GM12878 (cell line): ENCODE data around the gene TMEM161A. TPM values are rescaled to one million over a fixed set of nuclear protein-coding genes. Genes with fewer than 3 reads are reported as not detected.

Experiments
- ATAC-seq: fragments of 200-7000 bp; cut with Tn5 transposase; 3 replicates; pipeline ENCODE4 v1.9.1; 2020; ENCODE audit warnings: mild to moderate bottlenecking, moderate library complexity
- BruUV-seq: library from RNA; stranded (reverse); fragments of 400-500 nt; replicated peaks from 2 replicates; lab custom pipeline; 2021; lab: Mats Ljungman, UMichigan
- CTCF ChIA-PET: fragments of 300-600 bp; sonication (Branson Sonifier 250); formaldehyde crosslinking; extraction: SDS; loops from one replicate; lab custom pipeline; 2021; ENCODE audit warnings: inconsistent platforms; lab: Yijun Ruan, JAX
- POLR2A ChIA-PET: fragments of 350-600 bp; formaldehyde crosslinking; extraction: SDS; loops from one replicate; lab custom pipeline; 2021; ENCODE audit warnings: inconsistent platforms; lab: Charles Lee
- RAD21 ChIA-PET: fragments of 300-600 bp; sonication (Branson Sonifier 250); formaldehyde crosslinking; loops from one replicate; lab custom pipeline; 2023; ENCODE audit warnings: antibody characterized with exemption; ENCODE audit not compliant: unreplicated experiment; lab: Charles Lee
- SMC1A ChIA-PET: fragments of 300-600 bp; sonication (Branson Sonifier 250); formaldehyde crosslinking; loops from one replicate; lab custom pipeline; 2023; ENCODE audit not compliant: unreplicated experiment, uncharacterized antibody; lab: Charles Lee
- DNase-seq: peaks from one replicate; pipeline ENCODE4 v3.0.0-alpha.2; 2011; ENCODE audit warnings: low read depth, low spot score
- FAIRE-seq: peaks from 3 replicates; lab custom pipeline; 2011; peaks lifted over from hg19 to GRCh38; lab: Jason Lieb, UNC
- H2AFZ ChIP-seq: 2 replicates; pipeline ENCODE4 v1.6.0; 2011; ENCODE audit warnings: low read depth, low read length, control low read depth; ENCODE audit not compliant: control insufficient read depth
- H3K27ac ChIP-seq: 2 replicates; pipeline ENCODE4 v1.5.1; 2011; ENCODE audit warnings: control low read depth; ENCODE audit not compliant: control insufficient read depth, insufficient read depth
- H3K27me3 ChIP-seq, 2 experiments: replicated peaks in 1 of 2; 2 replicates each; pipeline versions ENCODE4 v1.6.0 to v1.6.1; 2011; ENCODE audit warnings: low read length in 1 of 2; ENCODE audit not compliant: control insufficient read depth in 2 of 2, insufficient read depth in 2 of 2
- H3K36me3 ChIP-seq, 2 experiments: 2 replicates each; pipeline ENCODE4 v1.5.1; 2011; ENCODE audit warnings: low read length in 1 of 2; ENCODE audit not compliant: control insufficient read depth in 2 of 2, insufficient read depth in 2 of 2
- H3K4me1 ChIP-seq: 2 replicates; pipeline ENCODE4 v1.6.1; 2011; ENCODE audit warnings: mild to moderate bottlenecking, low read length, moderate library complexity, mixed read lengths; ENCODE audit not compliant: control insufficient read depth, insufficient read depth
- H3K4me2 ChIP-seq: 2 replicates; pipeline ENCODE4 v1.6.0; 2011; ENCODE audit warnings: control low read depth; ENCODE audit not compliant: control insufficient read depth, insufficient read depth
- H3K4me3 ChIP-seq: fragments of 200-600 bp; sonication (generic); 2 replicates; pipeline ENCODE4 v1.5.1; 2016
- H3K79me2 ChIP-seq: 2 replicates; pipeline ENCODE4 v1.6.0; 2011; ENCODE audit warnings: low read length; ENCODE audit not compliant: control insufficient read depth, insufficient read depth
- H3K9ac ChIP-seq: 2 replicates; pipeline ENCODE4 v1.8.0; 2011; ENCODE audit warnings: low read length, control low read depth, mixed read lengths; ENCODE audit not compliant: control insufficient read depth, insufficient read depth
- H3K9me3 ChIP-seq: replicated peaks from 3 replicates; pipeline ENCODE4 v1.5.1; 2011; ENCODE audit warnings: mild to moderate bottlenecking, low read length; ENCODE audit not compliant: control insufficient read depth, insufficient read depth
- H4K20me1 ChIP-seq: 2 replicates; pipeline ENCODE4 v1.6.0; 2011; ENCODE audit not compliant: control insufficient read depth, insufficient read depth
- JUNB ChIP-seq: IDR thresholded peaks from 2 replicates; pipeline ENCODE4 v1.6.1; 2016; ENCODE audit warnings: antibody characterized with exemption, mild to moderate bottlenecking
- MTA2 ChIP-seq: fragments of 450-650 bp; IDR thresholded peaks from 2 replicates; pipeline ENCODE4 v1.6.1; 2016; ENCODE audit warnings: low read depth, mild to moderate bottlenecking, moderate library complexity
- NFXL1 ChIP-seq: fragments of 450-650 bp; IDR thresholded peaks from 2 replicates; pipeline ENCODE4 v1.6.1; 2017; ENCODE audit warnings: antibody characterized with exemption, mild to moderate bottlenecking, borderline replicate concordance
- RCOR1 ChIP-seq: conservative IDR thresholded peaks from 2 replicates; pipeline ENCODE4 v1.6.1; 2012; ENCODE audit warnings: low read depth, low read length, improper control_type of control experiment
- TARDBP ChIP-seq: IDR thresholded peaks from 2 replicates; pipeline ENCODE4 v1.6.1; 2016; ENCODE audit warnings: borderline replicate concordance
- TCF3 ChIP-seq: IDR thresholded peaks from 2 replicates; pipeline ENCODE4 v1.6.1; 2012; ENCODE audit warnings: low read depth, mild to moderate bottlenecking, low read length, borderline replicate concordance; ENCODE audit not compliant: insufficient read depth
- WGBS: methylation state at CpG from one replicate; pipeline ENCODE4 v1.1.6; 2016; ENCODE audit warnings: low lambda C conversion rate; ENCODE audit not compliant: insufficient replicate concordance, insufficient coverage; ENCODE audit errors: missing lambda C conversion rate; 5-methylcytosine and 5-hydroxymethylcytosine counted together
- in situ Hi-C: fragments of 300-500 bp; cut with MboI; formaldehyde crosslinking; loops from 9 replicates; pipeline ENCODE4 v1.14.3; 2018; ENCODE audit warnings: mixed read lengths
- intact Hi-C: fragments of 100-400 bp; cut with micrococcal nuclease; formaldehyde crosslinking; loops from one replicate; pipeline ENCODE4 v1.14.2; 2022; ENCODE audit not compliant: unreplicated experiment
- polyA plus RNA-seq, 11 experiments: library from polyadenylated mRNA; depleted of rRNA in 4 of 11; unstranded in 6 of 11; stranded (reverse) in 5 of 11; fragments of >200 nt; fragmentation: Nextera tagmentation in 4 of 11; fragmentation: Illumina TruSeq in 1 of 11; extraction: Ambion mirVana in 4 of 11; extraction: Trizol in 1 of 11; gene quantifications; 1 replicate in 1 of 11; 2 replicates in 10 of 11; pipeline versions ENCODE4 v1.2.1 to v1.2.3, GENCODE V29; 2011 to 2016; ENCODE audit warnings: inconsistent platforms in 2 of 11, missing spikeins in 2 of 11, low read depth in 1 of 11
- total RNA-seq, 4 experiments: library from RNA; depleted of rRNA in 3 of 4; stranded (reverse); fragments of >200 nt in 3 of 4; fragmentation: Illumina TruSeq in 1 of 4; extraction: Trizol in 1 of 4; gene quantifications; 2 replicates each; pipeline versions ENCODE4 v1.2.1 to v1.2.3, GENCODE V29; 2013 to 2021
- TF ChIP-seq, protein P1 (sequence below): IDR thresholded peaks from 2 replicates; pipeline ENCODE4 v1.6.1; 2011; ENCODE audit warnings: mild to moderate bottlenecking, low read depth, low read length, moderate library complexity; ENCODE audit not compliant: insufficient replicate concordance
- TF ChIP-seq, protein P2 (sequence below): fragments of 450-650 bp; formaldehyde crosslinking; IDR thresholded peaks from 2 replicates; pipeline ENCODE4 v1.4.0; 2022; ENCODE audit warnings: mild to moderate bottlenecking, moderate library complexity
- TF ChIP-seq, protein P3 (sequence below): fragments of 450-650 bp; IDR thresholded peaks from 2 replicates; pipeline ENCODE4 v1.6.1; 2017; ENCODE audit warnings: mild to moderate bottlenecking, low read depth, inconsistent platforms; ENCODE audit not compliant: poor library complexity, severe bottlenecking

The TMEM161A gene
- total and polyA plus RNA-seq, 10 of the 15 experiments (the other 5 are each of a cell fraction or from before 2014, with no cell fraction given): 1.1 to 37.1 (median 19.0) TPM

DNA sequence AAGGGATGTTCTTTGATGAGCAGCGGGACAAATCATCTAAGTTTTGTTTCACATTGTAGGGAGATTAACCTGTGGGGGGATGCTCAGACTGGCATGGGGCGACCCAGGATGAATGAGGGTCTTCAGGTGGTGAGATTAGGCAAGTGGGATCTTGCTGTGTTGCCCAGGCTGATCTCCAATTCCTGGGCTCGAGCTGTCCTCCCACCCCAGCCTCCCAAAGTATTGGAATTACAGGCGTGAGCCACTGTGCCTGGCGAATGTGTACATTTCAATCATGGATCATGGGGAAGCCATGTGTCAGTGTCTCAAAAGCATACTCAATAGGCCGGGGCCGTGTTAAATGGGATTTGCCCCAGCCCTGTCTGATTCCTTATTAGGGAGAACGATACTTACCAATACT lies 66.4 kb downstream of the TMEM161A start:
- H3K79me2 ChIP-seq: peaks cover 10% of the 10 kb centered on the region
- H3K36me3 ChIP-seq: no peaks in the 10 kb centered on the region; a peak in 2 of 4 replicates
- no peaks in the 10 kb centered on the region for H3K9me3 ChIP-seq
- no peak overlapping the region for H2AFZ ChIP-seq
- WGBS: over 99% methylated on average over 8 of the region's 8 CpGs
- no peak overlapping the region for H3K9ac ChIP-seq
- CTCF ChIA-PET: no interaction called here
- H3K4me2 ChIP-seq: no peak overlapping the region
- DNase-seq (no peak), FAIRE-seq (no peak), ATAC-seq (no peak)
- BruUV-seq: TSS peak; percentile 38
- in situ Hi-C loops (no loop called here), intact Hi-C loops (no loop called here)
- no peak overlapping the region for H3K27ac ChIP-seq
- TF ChIP-seq TCF3 (no peak), TARDBP (no peak), NFXL1 (no peak), RCOR1 (no peak), MTA2 (no peak), JUNB (no peak)
- TF ChIP-seq, protein P1, sequence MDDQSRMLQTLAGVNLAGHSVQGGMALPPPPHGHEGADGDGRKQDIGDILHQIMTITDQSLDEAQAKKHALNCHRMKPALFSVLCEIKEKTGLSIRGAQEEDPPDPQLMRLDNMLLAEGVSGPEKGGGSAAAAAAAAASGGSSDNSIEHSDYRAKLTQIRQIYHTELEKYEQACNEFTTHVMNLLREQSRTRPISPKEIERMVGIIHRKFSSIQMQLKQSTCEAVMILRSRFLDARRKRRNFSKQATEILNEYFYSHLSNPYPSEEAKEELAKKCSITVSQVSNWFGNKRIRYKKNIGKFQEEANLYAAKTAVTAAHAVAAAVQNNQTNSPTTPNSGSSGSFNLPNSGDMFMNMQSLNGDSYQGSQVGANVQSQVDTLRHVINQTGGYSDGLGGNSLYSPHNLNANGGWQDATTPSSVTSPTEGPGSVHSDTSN: no peak
- TF ChIP-seq, protein P2, sequence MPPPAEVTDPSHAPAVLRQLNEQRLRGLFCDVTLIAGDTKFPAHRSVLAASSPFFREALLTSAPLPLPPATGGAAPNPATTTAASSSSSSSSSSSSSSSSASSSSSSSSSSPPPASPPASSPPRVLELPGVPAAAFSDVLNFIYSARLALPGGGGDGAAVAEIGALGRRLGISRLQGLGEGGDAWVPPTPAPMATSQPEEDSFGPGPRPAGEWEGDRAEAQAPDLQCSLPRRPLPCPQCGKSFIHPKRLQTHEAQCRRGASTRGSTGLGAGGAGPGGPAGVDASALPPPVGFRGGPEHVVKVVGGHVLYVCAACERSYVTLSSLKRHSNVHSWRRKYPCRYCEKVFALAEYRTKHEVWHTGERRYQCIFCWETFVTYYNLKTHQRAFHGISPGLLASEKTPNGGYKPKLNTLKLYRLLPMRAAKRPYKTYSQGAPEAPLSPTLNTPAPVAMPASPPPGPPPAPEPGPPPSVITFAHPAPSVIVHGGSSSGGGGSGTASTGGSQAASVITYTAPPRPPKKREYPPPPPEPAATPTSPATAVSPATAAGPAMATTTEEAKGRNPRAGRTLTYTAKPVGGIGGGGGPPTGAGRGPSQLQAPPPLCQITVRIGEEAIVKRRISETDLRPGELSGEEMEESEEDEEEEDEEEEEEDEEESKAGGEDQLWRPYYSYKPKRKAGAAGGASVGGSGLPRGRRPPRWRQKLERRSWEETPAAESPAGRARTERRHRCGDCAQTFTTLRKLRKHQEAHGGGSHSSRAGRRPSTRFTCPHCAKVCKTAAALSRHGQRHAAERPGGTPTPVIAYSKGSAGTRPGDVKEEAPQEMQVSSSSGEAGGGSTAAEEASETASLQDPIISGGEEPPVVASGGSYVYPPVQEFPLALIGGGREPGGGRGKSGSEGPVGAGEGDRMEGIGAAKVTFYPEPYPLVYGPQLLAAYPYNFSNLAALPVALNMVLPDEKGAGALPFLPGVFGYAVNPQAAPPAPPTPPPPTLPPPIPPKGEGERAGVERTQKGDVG (CRISPR knock-in tag): no peak
- TF ChIP-seq, protein P3, sequence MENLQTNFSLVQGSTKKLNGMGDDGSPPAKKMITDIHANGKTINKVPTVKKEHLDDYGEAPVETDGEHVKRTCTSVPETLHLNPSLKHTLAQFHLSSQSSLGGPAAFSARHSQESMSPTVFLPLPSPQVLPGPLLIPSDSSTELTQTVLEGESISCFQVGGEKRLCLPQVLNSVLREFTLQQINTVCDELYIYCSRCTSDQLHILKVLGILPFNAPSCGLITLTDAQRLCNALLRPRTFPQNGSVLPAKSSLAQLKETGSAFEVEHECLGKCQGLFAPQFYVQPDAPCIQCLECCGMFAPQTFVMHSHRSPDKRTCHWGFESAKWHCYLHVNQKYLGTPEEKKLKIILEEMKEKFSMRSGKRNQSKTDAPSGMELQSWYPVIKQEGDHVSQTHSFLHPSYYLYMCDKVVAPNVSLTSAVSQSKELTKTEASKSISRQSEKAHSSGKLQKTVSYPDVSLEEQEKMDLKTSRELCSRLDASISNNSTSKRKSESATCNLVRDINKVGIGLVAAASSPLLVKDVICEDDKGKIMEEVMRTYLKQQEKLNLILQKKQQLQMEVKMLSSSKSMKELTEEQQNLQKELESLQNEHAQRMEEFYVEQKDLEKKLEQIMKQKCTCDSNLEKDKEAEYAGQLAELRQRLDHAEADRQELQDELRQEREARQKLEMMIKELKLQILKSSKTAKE: no peak
- TF ChIP-seq, all 136 proteins: peak for 0
- Histone ChIP-seq H3K27me3 (no peaks in the 10 kb centered on the region), H3K4me3 (no peak overlapping the region), H4K20me1 (no peaks in the 10 kb centered on the region; the same call in 1 of the 2 replicates), H3K4me1 (peaks cover 14% of the 10 kb centered on the region)
- ChIA-PET POLR2A (no interaction called here), SMC1A (no interaction called here), RAD21 (no interaction called here)
